ENCODE measurements around the gene SBK2.

Gene SBK2

GRCh38 chr19:55553217-55554182, 16.6 kb upstream of the SBK2 start:
- DNase-seq: no peak

GRCh38 chr19:55552620-55553019, 15.7 kb upstream of the SBK2 start:
- no peak for DNase-seq

DNA sequence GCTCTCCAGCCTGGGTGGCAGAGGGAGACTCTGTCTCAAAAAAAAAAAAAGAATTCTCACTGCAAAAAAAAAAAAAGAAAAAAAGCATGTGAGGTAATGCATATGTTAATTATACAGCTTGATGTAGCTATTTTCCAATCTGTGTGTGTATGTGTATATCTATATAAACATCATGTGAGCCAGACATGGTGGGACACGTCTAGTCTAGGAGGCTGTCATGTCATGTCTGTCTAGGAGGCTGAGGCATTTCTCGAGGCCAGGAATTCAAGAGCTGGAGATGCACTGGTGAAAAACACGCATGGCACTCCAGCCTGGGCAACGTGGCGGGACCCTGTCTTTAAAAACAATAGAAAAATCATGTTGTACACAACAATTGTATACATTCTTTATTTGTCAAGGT, 15.3 kb upstream of the SBK2 start:
- DNase-seq: no peak

GRCh38 chr19:55550321-55550650, 13.4 kb upstream of the SBK2 start:
- no peak for DNase-seq

- no peak for DNase-seq
These were observed 12.8 kb upstream of the SBK2 start for GRCh38 chr19:55549500-55550320.

DNA sequence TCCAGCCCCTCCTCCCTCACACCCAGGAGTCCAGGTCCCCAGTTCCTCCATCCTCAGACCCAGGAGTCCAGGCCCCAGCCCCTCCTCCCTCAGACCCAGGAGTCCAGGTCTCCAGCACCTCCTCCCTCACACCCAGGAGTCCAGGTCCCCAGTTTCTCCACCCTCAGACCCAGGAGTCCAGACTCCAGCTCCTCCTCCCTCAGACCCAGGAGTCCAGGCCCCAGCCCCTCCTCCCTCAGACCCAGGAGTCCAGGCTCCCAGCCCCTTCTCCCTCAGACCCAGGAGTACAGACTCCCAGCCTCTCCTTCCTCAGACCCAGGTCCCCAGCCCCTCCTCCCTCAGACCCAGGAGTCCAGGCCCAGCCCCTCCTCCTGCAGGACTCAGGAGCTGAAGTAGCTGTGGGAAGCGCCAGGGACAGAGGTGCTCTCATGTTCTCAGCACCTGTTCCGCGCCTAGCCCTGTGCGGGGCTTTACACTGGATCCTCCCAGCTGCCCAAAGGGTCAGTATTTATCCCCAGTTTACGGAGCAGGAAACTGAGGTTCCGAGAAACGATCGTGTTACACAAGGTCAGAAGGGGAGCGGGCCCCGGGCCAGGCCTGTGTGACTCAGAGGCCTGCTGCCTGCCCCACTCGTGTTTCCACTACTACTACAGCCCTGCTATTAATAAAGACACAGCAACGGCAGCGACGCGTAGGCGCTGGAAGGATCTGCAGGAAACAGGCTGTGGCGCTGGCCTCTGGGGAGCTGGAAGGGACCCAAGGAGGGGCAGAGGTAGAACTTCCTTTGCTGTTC, 10.1 kb upstream of the SBK2 start:
- peak; percentile 3 to 80 for DNase-seq

GRCh38 chr19:55546011-55546410, 9.1 kb upstream of the SBK2 start:
- DNase-seq: no peak

DNA sequence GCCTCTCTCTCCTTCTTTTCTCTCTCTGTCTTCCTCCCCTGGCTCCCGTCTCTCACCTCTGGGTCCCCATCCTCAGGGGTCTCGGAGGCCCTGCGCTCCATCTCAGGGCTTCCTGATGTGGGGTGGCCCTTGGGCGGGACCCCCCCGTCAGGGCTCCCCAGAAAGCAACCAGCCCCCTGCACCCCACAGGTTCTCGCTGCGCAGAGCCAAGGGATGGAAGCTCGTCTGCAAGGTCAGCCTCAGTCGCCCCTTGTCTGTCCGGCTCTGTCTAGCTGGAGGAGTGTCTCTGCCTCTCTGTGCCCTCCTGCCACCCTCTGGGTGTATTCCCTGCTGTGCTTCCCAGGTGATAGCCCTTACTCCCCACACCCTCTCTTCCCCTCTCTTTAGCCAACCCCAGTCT, 8.5 kb upstream of the SBK2 start, which contains the start of gene SBK3:
Gene SBK3, minus strand, starts transcription at position 101 of the 400 bp plus-strand sequence. Its CDS starts 0 bp downstream, at position 101.
- no peak for DNase-seq

DNA sequence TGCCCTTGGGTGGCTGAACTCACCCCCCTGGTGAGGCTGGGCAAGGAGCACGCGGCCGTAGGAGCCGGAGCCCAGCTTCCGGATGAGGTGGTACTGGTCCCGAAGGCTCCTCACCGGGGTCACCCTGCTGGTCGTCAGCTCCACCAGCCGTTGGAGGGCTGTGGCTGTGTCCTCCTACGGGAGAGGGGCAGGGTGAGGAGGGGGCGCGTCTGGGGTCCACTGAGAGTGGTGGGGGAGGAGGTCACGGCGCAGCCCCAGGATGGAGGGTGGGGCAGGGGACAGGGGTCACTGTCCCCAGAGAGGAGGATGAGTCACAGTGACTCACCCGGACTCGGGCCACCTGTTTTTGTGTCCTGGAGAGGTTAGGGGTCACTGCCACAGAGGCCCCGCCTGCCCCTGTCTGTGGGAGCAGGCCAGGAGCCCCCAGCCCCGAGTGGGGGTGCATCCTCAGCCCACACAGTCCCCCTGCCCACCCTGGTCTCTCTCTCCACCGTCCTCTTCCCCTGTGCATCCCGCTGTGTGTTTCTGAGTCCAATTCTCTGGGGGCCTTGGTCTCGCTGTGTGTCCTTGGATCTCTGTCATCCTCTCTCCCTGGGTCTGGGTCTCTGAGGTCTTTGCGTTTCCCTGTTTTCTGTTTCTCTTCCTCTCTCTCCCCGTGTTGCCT, 8.0 kb upstream of the SBK2 start:
- DNase-seq: no peak

DNA sequence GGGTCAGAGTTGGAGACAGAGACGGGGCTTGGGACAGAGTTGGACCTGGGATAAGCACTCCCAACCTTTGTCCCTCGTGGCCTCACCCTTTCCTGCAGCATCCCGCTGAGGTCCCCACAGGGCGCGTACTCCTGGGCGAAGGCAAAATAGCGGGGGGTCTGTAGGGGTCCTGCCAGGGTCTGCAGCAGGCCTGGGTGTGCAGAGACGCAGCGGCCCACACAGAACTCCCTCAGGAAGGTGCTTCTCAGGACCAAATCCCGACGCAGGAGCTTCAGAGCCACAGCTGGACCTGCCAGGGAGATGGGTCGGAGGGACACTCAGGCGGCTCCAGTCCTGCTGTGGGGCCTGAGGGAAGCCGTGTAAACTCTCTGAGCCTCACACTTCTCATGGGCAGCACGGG, 7.1 kb upstream of the SBK2 start:
- no peak for DNase-seq

DNA sequence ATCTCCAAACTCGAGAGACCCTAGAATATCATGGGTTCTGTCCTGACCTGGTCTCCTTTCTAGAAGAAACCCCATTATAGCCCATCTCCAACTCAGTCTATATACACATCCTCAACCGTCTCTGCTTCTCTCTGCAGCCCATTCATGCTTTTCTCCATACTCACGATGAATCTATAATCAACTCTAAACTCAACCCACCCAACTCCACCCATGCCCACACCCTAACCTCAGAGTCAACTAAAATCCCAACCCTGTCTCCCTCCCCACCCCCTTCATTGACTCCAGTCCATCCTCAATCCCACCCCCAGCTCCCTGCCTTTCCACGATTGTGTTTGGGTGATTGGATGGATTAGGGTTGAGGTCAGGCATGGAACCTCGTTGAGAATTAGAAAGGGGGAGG, 6.6 kb upstream of the SBK2 start:
- DNase-seq: no peak

GRCh38 chr19:55542292-55542855, 5.4 kb upstream of the SBK2 start:
- DNase-seq: no peak

- no peak for DNase-seq
These were observed 4.2 kb upstream of the SBK2 start for GRCh38 chr19:55541091-55541490.

GRCh38 chr19:55540619-55541018, 3.7 kb upstream of the SBK2 start:
- DNase-seq: no peak

GRCh38 chr19:55539090-55539984, 2.4 kb upstream of the SBK2 start:
- no peak for DNase-seq

GRCh38 chr19:55538132-55538531, 1.2 kb upstream of the SBK2 start:
- no peak for DNase-seq

DNA sequence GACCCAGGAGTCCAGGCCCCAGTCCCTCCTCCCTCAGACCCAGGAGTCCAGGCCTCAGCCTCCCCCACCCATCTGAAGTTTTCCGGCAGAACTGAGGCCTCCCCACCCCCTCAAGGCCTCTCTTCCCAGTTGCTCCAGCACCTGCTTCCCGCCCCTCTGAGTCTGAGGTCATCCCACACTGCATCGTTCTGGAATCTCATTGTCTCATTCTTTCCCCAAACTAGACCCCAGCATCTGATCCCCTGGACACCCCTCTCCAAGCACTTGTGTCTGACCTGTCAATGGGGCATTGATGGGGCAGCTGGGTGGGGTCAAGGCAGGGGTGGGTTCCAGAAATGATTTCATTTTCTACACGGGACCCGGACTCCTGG, 793 bp upstream of the SBK2 start:
- no peak for DNase-seq

DNA sequence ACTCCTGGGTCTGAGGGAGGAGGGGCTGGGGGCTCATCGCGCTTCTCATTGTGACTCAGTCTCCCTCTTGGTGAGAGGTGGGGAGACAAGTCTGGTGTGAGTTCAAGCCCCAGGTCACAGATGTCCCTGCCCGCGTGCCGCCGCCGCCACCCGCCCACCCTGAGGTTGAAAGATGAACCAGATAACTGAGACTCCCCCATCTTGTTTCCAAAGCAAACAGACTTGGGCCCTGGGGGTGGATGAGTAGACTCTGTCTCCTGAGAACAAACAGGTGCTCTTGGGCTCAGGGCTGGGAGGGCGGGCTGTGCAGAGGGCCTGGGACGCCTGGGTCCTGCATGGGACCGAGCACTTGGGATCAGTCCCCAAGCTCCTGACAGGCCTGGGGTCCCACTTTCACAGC, 567 bp downstream of the SBK2 start:
- DNase-seq: no peak

DNA sequence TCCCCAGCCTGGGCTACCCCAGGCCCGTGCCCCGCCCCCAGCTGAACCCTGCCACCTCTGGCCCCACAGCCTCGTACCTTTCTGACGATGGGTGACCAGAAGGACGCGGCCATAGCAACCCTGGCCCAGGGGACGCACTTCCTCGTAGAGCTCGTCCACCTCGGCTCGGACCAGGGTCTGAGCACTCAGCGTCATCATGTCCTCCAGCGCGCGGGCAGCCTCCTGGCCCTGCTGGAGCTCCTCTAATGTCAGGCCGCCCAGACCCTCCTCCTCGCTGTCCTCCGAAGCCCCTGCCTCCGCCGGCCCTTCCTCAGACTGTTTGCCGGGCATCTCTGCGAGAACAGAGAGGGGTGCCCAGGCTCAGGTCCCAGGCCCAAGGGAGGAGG, 975 bp downstream of the SBK2 start:
- no peak for DNase-seq

DNA sequence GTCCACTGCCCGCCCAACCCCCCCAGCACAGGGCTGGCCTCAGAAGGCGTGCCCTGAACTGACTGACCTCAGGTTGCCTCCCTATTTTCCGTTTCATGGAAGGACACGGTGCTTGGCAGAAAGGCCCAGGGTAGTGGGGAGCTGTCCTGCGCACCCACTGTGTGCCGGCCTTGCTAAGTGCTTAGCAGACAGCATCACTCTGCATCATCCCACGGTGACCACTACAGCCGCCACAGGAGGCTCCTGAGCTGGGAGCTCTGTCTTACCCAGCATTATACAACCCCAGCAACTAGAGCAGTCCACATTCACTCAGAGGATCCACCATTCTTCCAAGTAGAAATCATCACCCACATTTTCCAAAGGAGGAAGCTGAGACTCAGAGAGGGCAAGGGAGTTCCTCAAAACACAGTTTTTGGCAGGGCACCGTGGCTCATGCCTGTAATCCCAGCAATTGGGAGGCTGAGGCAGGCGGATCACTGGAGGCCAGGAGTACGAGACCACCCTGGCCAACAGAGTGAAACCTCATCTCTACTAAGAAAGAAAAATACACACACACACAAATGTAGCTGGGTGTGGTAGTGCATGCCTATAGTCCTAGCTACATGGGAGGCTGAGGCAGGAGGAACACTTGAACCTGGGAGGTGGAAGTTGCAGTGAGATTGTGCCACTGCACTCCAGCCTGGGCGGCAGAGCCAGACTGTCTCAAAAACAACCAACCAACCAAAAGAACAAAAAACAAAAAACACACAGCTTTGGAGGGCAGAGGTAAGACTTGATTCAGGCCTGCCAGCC, 1.6 kb downstream of the SBK2 start:
- DNase-seq: no peak

Measured in bone marrow (tissue), 2 donors.